Cardiac fibroblast (primary cell): ENCODE data around the gene PHACTR1.

ENCODE experiments used
- DNase-seq, 2 donors: peaks; one replicate each; pipeline versions ENCODE4 v3.0.0 to v3.0.0-alpha.2; 2010; ENCODE audit warnings: low read depth in 2 of 2
- H3K4me3 ChIP-seq, 2 donors: replicated peaks in 1 of 2; 1 replicate in 1 of 2; 2 replicates in 1 of 2; pipeline ENCODE4 v1.5.1; 2011; ENCODE audit warnings: low read depth in 2 of 2, low read length in 2 of 2, mild to moderate bottlenecking in 2 of 2, moderate library complexity in 1 of 2
- TF ChIP-seq, protein P1 (sequence below): IDR thresholded peaks from one replicate; pipeline ENCODE4 v1.5.1; 2011; ENCODE audit warnings: low read depth, mild to moderate bottlenecking, low read length, inconsistent platforms

PHACTR1 gene

GRCh38 chr6:13203145-13203544 is 486.6 kb downstream of the PHACTR1 start:
- DNase-seq, result no peak
- TF ChIP-seq, protein P1, sequence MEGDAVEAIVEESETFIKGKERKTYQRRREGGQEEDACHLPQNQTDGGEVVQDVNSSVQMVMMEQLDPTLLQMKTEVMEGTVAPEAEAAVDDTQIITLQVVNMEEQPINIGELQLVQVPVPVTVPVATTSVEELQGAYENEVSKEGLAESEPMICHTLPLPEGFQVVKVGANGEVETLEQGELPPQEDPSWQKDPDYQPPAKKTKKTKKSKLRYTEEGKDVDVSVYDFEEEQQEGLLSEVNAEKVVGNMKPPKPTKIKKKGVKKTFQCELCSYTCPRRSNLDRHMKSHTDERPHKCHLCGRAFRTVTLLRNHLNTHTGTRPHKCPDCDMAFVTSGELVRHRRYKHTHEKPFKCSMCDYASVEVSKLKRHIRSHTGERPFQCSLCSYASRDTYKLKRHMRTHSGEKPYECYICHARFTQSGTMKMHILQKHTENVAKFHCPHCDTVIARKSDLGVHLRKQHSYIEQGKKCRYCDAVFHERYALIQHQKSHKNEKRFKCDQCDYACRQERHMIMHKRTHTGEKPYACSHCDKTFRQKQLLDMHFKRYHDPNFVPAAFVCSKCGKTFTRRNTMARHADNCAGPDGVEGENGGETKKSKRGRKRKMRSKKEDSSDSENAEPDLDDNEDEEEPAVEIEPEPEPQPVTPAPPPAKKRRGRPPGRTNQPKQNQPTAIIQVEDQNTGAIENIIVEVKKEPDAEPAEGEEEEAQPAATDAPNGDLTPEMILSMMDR, result no peak

GRCh38 chr6:13205106-13205505 is 488.5 kb downstream of the PHACTR1 start:
- H3K4me3 ChIP-seq, result no peak overlapping the region
- DNase-seq, result no peak
- TF ChIP-seq, protein P1, result no peak

More at GRCh38 chr6:13203145-13203544, 486.6 kb downstream of the PHACTR1 start:
- no peak overlapping the region for H3K4me3 ChIP-seq

- H3K4me3 ChIP-seq, result no peak overlapping the region
- DNase-seq, result no peak
- TF ChIP-seq, protein P1, result no peak
Measured at GRCh38 chr6:13212096-13212495, 495.5 kb downstream of the PHACTR1 start.

GRCh38 chr6:13212538-13212937 is 496.0 kb downstream of the PHACTR1 start:
- no peak for DNase-seq
- no peak overlapping the region for H3K4me3 ChIP-seq
- TF ChIP-seq, protein P1, result no peak

- DNase-seq, result no peak
- H3K4me3 ChIP-seq, result no peak overlapping the region
- TF ChIP-seq, protein P1, result no peak
Measured at GRCh38 chr6:13215390-13215789, 498.8 kb downstream of the PHACTR1 start.

DNA sequence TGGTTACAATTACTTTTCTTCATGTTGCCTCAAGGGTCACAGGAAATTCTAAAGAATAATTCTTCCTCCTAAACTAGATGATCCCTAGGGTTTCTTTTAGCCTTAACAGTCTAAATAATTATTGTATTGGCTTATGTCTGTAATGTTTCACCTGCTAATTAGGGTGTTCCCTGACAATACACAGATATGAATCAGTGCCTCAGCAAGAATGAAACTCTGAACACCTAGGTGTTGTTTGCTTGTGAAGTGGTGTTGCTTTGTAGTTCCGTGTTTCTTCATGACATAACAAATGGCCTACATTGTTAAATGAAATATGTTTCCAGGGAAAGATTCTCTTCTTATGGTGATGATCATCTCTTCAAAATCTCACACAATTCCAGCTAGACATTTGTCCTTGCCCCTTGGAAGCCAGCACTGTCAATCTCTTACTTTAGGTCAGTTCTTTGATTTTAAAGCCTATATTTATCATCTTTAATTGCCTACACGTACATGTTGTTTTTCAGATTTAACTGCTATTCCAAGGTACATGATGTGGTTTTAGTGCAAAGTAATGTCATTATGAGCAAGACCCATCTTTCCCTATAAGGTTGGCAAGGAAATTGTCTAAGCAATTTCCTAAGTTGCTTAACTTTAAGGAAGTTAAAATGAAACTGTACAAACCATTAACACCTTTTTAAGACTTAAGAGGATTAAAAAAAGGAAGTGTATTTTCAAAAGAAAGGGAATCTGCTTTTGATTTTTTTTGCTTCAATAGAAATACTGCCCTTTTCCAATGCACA is 499.9 kb downstream of the PHACTR1 start:
- DNase-seq, result no peak
- H3K4me3 ChIP-seq, result no peak overlapping the region
- TF ChIP-seq, protein P1, result no peak
